Measurements from ENCODE around the gene GOLGA5. TPM values are rescaled to one million over a fixed set of nuclear protein-coding genes. Genes with fewer than 3 reads are reported as not detected.
A peak's percentile ranks its signal among the peaks of the same experiment; 100 is the strongest.

Gene GOLGA5
- total RNA-seq, 6 donors from 2014 or later = 24.1 to 60.0 (median 32.2) TPM

DNA sequence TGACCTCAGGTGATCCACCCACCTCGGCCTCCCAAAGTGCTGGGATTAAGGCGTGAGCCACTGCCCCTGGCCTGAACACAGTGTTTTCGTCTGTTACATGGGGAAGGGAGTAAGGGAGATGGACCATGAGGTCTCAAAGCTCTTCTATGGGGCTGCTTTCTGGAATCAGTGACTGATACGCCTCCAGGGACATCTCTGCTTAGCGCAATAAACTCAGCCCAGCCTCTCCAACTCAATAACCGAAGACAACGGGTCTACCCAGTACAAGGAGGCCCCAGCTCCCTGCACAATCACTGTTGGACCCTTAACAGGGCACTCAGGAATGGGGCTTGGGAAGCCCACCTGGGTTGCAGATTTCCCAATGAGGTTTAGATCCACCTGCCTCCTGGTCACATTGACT lies 86.2 kb downstream of the GOLGA5 start:
- WGBS, 2 donors = 88 to 90% methylated on average over 7 of the region's 7 CpGs
- TF ChIP-seq POLR2A (IDR thresholded peaks at IDR 0.05) (no peak), EP300 (IDR thresholded peaks at IDR 0.05) (no peak)
- TF ChIP-seq, protein P1, sequence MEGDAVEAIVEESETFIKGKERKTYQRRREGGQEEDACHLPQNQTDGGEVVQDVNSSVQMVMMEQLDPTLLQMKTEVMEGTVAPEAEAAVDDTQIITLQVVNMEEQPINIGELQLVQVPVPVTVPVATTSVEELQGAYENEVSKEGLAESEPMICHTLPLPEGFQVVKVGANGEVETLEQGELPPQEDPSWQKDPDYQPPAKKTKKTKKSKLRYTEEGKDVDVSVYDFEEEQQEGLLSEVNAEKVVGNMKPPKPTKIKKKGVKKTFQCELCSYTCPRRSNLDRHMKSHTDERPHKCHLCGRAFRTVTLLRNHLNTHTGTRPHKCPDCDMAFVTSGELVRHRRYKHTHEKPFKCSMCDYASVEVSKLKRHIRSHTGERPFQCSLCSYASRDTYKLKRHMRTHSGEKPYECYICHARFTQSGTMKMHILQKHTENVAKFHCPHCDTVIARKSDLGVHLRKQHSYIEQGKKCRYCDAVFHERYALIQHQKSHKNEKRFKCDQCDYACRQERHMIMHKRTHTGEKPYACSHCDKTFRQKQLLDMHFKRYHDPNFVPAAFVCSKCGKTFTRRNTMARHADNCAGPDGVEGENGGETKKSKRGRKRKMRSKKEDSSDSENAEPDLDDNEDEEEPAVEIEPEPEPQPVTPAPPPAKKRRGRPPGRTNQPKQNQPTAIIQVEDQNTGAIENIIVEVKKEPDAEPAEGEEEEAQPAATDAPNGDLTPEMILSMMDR (IDR thresholded peaks at IDR 0.05) = no peak
- DNase-seq (no peak), ATAC-seq (ENCODE audit: low FRiP score in 2 of 2) (no peak)
- H3K27me3 ChIP-seq = no peaks in the 10 kb centered on the region
- H3K27ac ChIP-seq = no peak overlapping the region
- H3K9me3 ChIP-seq = no peaks in the 10 kb centered on the region
- no peak overlapping the region for H3K4me3 ChIP-seq
- no peaks in the 10 kb centered on the region for H3K36me3 ChIP-seq
- peaks cover 0 to 2% (median 0%) of the 10 kb centered on the region in 4 donors for H3K4me1 ChIP-seq

DNA sequence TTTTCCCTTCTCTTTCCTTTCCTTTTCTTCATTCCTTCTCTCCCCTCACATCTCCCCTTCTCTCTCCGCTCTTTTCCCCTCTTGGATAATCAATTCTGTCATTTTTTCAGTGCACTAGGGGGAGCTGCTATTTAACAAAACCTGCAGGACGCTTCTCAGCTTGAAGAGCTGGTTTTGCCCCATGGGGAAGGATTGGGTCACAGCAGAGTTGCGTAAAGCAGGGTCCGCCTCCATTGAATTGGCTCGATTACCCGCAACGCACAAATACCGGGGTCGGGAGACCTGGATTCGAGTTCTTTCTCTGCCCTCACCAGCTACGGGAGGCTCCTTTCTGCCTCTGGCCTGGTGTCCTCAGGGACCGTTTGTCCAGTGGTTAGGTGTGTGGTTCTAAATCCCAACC lies 86.7 kb downstream of the GOLGA5 start:
- no peak for DNase-seq
- no peaks in the 10 kb centered on the region for H3K27me3 ChIP-seq
- 50 to 62% methylated on average over 9 to 12 of the region's 12 CpGs for WGBS, 2 donors
- no peaks in the 10 kb centered on the region for H3K9me3 ChIP-seq
- H3K27ac ChIP-seq = no peak overlapping the region
- peaks cover 0 to 2% (median 0%) of the 10 kb centered on the region in 4 donors for H3K4me1 ChIP-seq
- TF ChIP-seq POLR2A (IDR thresholded peaks at IDR 0.05) = no peak
- TF ChIP-seq, protein P1 (IDR thresholded peaks at IDR 0.05) = peak in 2 of 6 experiments; percentile 5 to 19
- no peak for TF ChIP-seq EP300 (IDR thresholded peaks at IDR 0.05)
- TF ChIP-seq POLR2AphosphoS5 (IDR thresholded peaks at IDR 0.05) = no peak
- peak in 1 of 2 donors; percentile 42 for ATAC-seq (ENCODE audit: low FRiP score in 2 of 2)
- H3K4me3 ChIP-seq = no peak overlapping the region
- H3K36me3 ChIP-seq = no peaks in the 10 kb centered on the region

DNA sequence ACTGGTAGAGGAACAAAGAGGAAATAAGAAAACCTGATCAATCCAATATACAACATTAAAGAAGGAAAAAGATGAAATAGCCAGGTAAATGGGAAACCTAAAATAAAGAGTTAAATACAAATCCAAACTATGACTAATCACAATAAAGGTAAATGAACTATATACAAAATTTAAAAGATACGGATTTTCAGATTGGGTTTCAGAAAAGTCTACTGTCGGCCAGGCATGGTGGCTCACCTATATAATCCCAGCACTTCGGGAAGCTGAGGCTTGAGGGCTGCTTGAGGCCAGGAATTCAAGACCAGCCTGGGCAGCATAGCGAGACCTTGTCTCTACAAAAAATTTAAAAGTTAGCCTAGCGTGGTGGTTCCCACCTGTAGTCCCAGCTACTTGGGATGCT lies 89.0 kb downstream of the GOLGA5 start:
- no peaks in the 10 kb centered on the region for H3K9me3 ChIP-seq
- TF ChIP-seq EP300 (IDR thresholded peaks at IDR 0.05) = no peak
- TF ChIP-seq POLR2A (IDR thresholded peaks at IDR 0.05) = no peak
- no peaks in the 10 kb centered on the region for H3K27me3 ChIP-seq
- WGBS, 2 donors = 90 to 91% methylated on average over 5 of the region's 5 CpGs
- no peak overlapping the region for H3K4me3 ChIP-seq
- no peaks in the 10 kb centered on the region for H3K36me3 ChIP-seq
- no peak for ATAC-seq (ENCODE audit: low FRiP score in 2 of 2)
- no peak overlapping the region for H3K27ac ChIP-seq
- no peaks in the 10 kb centered on the region for H3K4me1 ChIP-seq
- DNase-seq = no peak

DNA sequence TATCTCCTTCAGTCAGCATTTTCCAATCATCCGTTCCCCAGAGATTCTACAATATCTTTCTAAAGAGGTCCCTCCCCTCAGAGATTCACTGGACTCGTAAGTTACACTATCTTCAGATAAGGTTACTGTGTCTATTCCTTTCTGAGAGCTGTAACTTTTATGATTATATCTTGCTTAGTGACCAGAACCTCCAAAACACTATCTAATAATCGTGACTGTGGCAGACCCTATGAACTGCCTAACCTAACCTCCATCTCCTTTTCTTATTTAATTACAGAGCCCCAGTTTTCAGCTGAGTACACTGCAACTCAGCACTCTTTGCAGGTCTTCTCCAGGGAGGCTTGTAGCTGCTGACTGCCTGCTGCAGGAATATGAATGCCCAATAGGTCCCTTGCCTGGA lies 90.3 kb downstream of the GOLGA5 start:
- WGBS, 2 donors = 57 to 73% methylated on average over 3 of the region's 3 CpGs
- Histone ChIP-seq H3K4me3 (no peak overlapping the region), H3K9me3 (no peaks in the 10 kb centered on the region), H3K27me3 (no peaks in the 10 kb centered on the region), H3K36me3 (no peaks in the 10 kb centered on the region), H3K27ac (no peak overlapping the region), H3K4me1 (no peaks in the 10 kb centered on the region)
- TF ChIP-seq POLR2AphosphoS5 (IDR thresholded peaks at IDR 0.05) = no peak
- TF ChIP-seq, protein P1 (IDR thresholded peaks at IDR 0.05) = no peak
- no peak for TF ChIP-seq EP300 (IDR thresholded peaks at IDR 0.05)
- TF ChIP-seq POLR2A (IDR thresholded peaks at IDR 0.05) = no peak
- DNase-seq = no peak
- ATAC-seq (ENCODE audit: low FRiP score in 2 of 2) = no peak

DNA sequence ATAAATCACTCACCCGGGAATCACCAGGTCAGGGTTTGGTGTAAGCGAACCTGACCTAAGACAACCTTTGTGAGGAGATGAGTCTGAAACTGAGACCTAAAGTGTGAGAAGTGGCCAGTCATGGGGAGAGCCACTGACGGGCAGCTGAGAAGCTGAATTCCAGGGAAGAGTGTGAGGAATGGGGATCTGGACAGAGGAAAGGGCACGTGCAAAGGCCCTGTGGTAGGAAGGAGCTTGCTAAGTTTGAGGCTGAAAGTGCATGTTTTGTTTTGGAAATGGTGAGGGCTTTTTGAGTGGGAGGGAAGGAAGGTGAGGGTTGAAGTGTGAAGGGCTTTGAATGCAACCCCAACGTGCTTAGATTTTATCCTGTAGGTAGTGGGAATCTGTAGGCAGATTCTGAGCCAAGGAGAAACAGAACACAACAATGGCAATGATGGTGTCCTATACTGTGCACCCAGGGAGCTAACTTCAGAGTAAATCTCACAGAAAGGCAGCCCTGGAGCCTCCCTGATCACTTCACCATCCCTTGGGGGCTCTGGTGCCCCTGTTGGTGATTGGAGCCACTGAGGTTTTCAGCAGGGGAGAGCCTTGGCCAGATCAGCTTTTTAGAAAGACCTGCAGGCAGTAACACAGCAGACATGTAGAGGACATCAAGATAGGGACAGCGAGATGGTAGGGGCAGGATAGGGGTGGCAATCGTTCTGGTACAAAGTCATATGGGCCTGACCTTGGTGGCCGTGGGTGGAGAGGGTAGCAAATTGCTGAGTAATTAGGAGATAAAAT lies 91.4 kb downstream of the GOLGA5 start:
- H3K4me3 ChIP-seq = no peak overlapping the region
- H3K36me3 ChIP-seq = no peaks in the 10 kb centered on the region
- 68 to 74% methylated on average over 8 of the region's 8 CpGs for WGBS, 2 donors
- no peaks in the 10 kb centered on the region for H3K27me3 ChIP-seq
- H3K9me3 ChIP-seq = no peaks in the 10 kb centered on the region
- DNase-seq = no peak
- H3K27ac ChIP-seq = no peak overlapping the region
- no peaks in the 10 kb centered on the region for H3K4me1 ChIP-seq
- peak in 1 of 2 donors; percentile 27 for ATAC-seq (ENCODE audit: low FRiP score in 2 of 2)
- TF ChIP-seq EP300 (IDR thresholded peaks at IDR 0.05) (no peak), POLR2AphosphoS5 (IDR thresholded peaks at IDR 0.05) (no peak), POLR2A (IDR thresholded peaks at IDR 0.05) (no peak)
- TF ChIP-seq, protein P1 (IDR thresholded peaks at IDR 0.05) = no peak

Data from upper lobe of left lung (tissue), 6 donors.